Aorta (tissue), 5 donors: Measurements from ENCODE around the gene CD2BP2. TPM values are rescaled to one million over a fixed set of nuclear protein-coding genes. Genes with fewer than 3 reads are reported as not detected.
"Not testable (repeated sequence)": the region's sequence is repeated elsewhere in the genome, so short reads cannot be mapped to it uniquely, and the experiment has no call there.

Source experiments
- ATAC-seq: fragments of 200-7000 bp; cut with Tn5 transposase; one replicate; pipeline ENCODE4 v1.9.1; 2022; ENCODE audit warnings: moderate library complexity; ENCODE audit not compliant: low FRiP score
- DNase-seq, 2 donors: peaks; one replicate each; pipeline ENCODE4 v3.0.0-alpha.2; 2020
- H3K27ac ChIP-seq, 2 donors: one replicate each; pipeline ENCODE4 v1.5.1; 2013; ENCODE audit warnings: low read length in 2 of 2, mild to moderate bottlenecking in 2 of 2, moderate library complexity in 2 of 2, control low read depth in 1 of 2, inconsistent platforms in 1 of 2, low read depth in 1 of 2
- H3K27me3 ChIP-seq, 2 donors: one replicate each; pipeline ENCODE4 v1.6.1; 2013; ENCODE audit warnings: control low read depth in 1 of 2, low read length in 1 of 2, mild to moderate bottlenecking in 1 of 2, moderate library complexity in 1 of 2; ENCODE audit not compliant: insufficient read depth in 2 of 2, control insufficient read depth in 1 of 2
- H3K36me3 ChIP-seq, 2 donors: one replicate each; pipeline ENCODE4 v1.6.1; 2013; ENCODE audit warnings: control low read depth in 1 of 2, low read length in 1 of 2, mild to moderate bottlenecking in 1 of 2; ENCODE audit not compliant: insufficient read depth in 2 of 2, control insufficient read depth in 1 of 2
- H3K4me1 ChIP-seq, 2 donors: one replicate each; pipeline ENCODE4 v1.6.1; 2013; ENCODE audit warnings: low read length in 2 of 2, control low read depth in 1 of 2, mild to moderate bottlenecking in 1 of 2, moderate library complexity in 1 of 2; ENCODE audit not compliant: insufficient read depth in 2 of 2, control insufficient read depth in 1 of 2
- H3K4me3 ChIP-seq, 2 donors: one replicate each; pipeline ENCODE4 v1.5.1; 2013; ENCODE audit warnings: low read length in 2 of 2, control low read depth in 1 of 2, mild to moderate bottlenecking in 1 of 2
- H3K9me3 ChIP-seq: one replicate; pipeline ENCODE4 v1.6.1; 2013; ENCODE audit warnings: mild to moderate bottlenecking, low read length; ENCODE audit not compliant: control insufficient read depth
- WGBS, 2 donors: extraction: QIAGEN DNeasy Blood & Tissue Kit; methylation state at CpG; one replicate each; pipeline ENCODE4 v1.1.7; 2013; 5-methylcytosine and 5-hydroxymethylcytosine counted together
- intact Hi-C, 2 donors: fragments of 100-400 bp; cut with DNase I; formaldehyde crosslinking; loops; one replicate each; pipeline versions ENCODE4 v1.14.2 to v1.15.0; 2022
- long read RNA-seq, 2 donors: library from polyadenylated mRNA; unstranded; transcript quantifications; one replicate each; pipeline ENCODE4 v2.0.0, GENCODE V29; 2020 to 2021
- polyA plus RNA-seq, 2 donors: library from polyadenylated mRNA; stranded (reverse); fragments of 200-250 nt; gene quantifications; one replicate each; pipeline ENCODE4 v1.2.3, GENCODE V29; 2013
- total RNA-seq, 2 donors: library from RNA; stranded (reverse); fragmentation: NEBNext Ultra II Directional; extraction: Animal tissue kit (Norgen Biotek cat#: 25700); gene quantifications; one replicate each; pipeline ENCODE4 v1.2.1, GENCODE V29; 2021
- donor health status: healthy with polysubstance abuse.
- donor health status: Bipolar disorder and iron deficiency.
- donor health status: DM: no; HTN: no; CAD: no.
- donor health status: DM: no; HTN: no; CAD: no.
- donor health status: DM: yes; HTN: yes; CAD: no.

The CD2BP2 gene
- total RNA-seq (10 to 100 TPM; 42.6 to 51.3 TPM), polyA plus RNA-seq (10 to 100 TPM; 23.4 to 51.1 TPM)
- long read RNA-seq, donor 1, transcript CD2BP2-201 (7 exons, 3,421 nt), result major isoform, 168 of 206 reads
- long read RNA-seq, donor 1, transcript CD2BP2-203 (6 exons, 1,417 nt), result minor isoform, 6 of 206 reads
- long read RNA-seq, donor 1, partial matches to known transcripts, result 21 of 206 reads
- long read RNA-seq, donor 1, other reads (novel, unspliced or antisense), result 11 of 206 reads
- long read RNA-seq, donor 2, transcript CD2BP2-201 (7 exons, 3,421 nt), result major isoform, 23 of 50 reads
- long read RNA-seq, donor 2, partial matches to known transcripts, result 21 of 50 reads
- long read RNA-seq, donor 2, other reads (novel, unspliced or antisense), result 6 of 50 reads

GRCh38 chr16:30355144-30355953 lies at the start of gene CD2BP2:
CD2BP2 (minus strand) TSS chr16:30355308; CDS start chr16:30354681, 627 bp downstream.
- H3K4me1 ChIP-seq, result no peaks in the 10 kb centered on the region
- H3K36me3 ChIP-seq, result peaks cover 0 to 6% of the 10 kb centered on the region in 2 donors
- peak within 1 kb of the TSS; percentile 25 to 97 for H3K27ac ChIP-seq
- no peaks in the 10 kb centered on the region for H3K27me3 ChIP-seq
- H3K9me3 ChIP-seq, result no peaks in the 10 kb centered on the region
- intact Hi-C loops, result loop anchor here in 1 of 2 donors (2.0 kb wide), 1 partner anchor 21 kb away; no protein-coding TSS in a partner anchor
- peak within 1 kb of the TSS; percentile 81 to 82 for H3K4me3 ChIP-seq
- 0 to 1% methylated on average over 45 of the region's 45 CpGs for WGBS, 2 donors
- peak; percentile 98 for DNase-seq
- ATAC-seq, result peak; percentile 95

GRCh38 chr16:30401768-30402425 lies 46.8 kb upstream of the CD2BP2 start:
- intact Hi-C loops, result loop anchor here in 1 of 2 donors (10.0 kb wide), 2 partner anchors 307 to 337 kb away; partner anchors contain the start of genes ALDOA, TBX6 and YPEL3
- no peak overlapping the region for H3K27ac ChIP-seq
- no peaks in the 10 kb centered on the region for H3K27me3 ChIP-seq
- H3K4me1 ChIP-seq, result peaks cover 0 to 2% of the 10 kb centered on the region in 2 donors
- H3K36me3 ChIP-seq, result no peaks in the 10 kb centered on the region
- no peaks in the 10 kb centered on the region for H3K9me3 ChIP-seq
- ATAC-seq (no peak), DNase-seq (no peak)
- 77 to 78% methylated on average over 8 of the region's 8 CpGs for WGBS, 2 donors
- H3K4me3 ChIP-seq, result no peak overlapping the region

DNA sequence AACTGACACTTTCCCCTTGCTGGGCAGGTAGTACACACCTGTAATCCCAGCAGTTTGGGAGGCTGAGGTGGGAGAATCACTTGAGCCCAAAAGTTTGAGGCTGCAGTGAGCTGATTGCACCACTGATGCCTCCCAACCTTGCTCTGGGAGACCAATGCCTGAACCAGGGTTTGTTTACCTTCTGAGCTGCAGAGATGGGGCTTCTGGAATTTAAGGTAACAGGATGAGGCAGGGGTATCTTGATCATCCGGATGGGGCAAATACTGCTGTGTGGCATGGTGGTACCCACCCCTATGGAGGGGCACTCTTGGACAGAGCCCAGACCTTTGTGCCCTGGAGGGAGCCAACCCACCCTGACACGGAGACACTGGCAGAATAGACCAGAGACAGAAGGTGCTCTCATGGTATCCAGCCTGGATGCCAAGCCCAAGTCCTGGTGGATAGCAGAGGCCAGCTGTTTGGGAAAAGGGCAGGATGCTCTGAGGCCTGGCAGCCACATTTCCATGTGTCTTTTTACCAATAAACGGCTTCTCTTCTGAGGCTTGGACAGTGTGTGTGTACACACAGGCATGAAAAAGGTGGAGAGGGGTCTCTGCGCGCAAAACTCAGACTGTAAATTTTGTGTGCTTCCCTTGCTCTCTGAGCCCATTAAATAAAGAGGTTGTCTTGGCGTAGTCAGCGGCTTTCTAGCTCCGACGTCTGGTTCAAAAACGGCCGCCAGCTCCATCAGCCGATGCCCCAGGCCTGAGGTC lies 44.5 kb upstream of the CD2BP2 start:
- Histone ChIP-seq H3K4me1 (peaks cover 0 to 2% of the 10 kb centered on the region in 2 donors), H3K4me3 (peak overlapping the region; percentile 46 to 94), H3K36me3 (no peaks in the 10 kb centered on the region), H3K27me3 (no peaks in the 10 kb centered on the region), H3K9me3 (no peaks in the 10 kb centered on the region), H3K27ac (peak overlapping the region; percentile 19 to 91)
- WGBS, 2 donors, result 6% methylated on average over 12 of the region's 12 CpGs
- intact Hi-C loops, result loop anchor here in 1 of 2 donors (10.0 kb wide), 2 partner anchors 305 to 335 kb away; partner anchors contain the start of genes ALDOA, TBX6 and YPEL3
- no peak for ATAC-seq
- no peak for DNase-seq

DNA sequence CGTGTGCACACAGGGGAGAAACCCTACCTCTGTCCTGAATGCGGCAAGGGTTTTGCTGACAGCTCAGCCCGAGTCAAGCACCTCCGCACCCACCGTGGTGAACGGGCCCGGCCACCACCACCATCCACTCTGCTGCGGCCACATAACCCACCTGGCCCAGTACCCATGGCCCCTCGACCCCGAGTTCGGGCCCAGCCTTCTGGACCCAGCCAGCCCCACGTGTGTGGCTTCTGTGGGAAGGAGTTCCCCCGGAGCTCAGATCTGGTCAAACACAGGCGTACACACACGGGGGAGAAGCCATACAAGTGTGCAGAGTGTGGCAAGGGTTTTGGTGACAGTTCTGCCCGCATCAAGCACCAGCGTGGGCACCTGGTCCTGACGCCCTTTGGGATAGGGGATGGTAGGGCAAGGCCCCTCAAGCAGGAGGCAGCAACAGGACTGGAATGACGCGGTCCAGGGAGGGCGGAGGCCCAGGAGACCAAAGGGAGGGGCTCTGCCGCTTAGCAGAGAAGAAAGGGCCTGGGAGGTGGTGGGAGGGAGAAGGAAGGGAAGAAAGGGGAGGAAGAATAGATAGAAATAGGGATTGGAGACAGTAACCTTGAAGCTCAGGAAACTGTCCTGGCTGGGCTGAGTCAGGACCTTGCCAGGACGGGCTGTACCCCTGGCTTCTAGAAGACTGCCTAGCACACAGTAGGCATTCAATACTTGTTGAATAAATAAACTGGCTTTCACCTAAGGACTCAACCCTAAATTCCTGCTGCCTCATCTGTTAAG lies 43.7 kb upstream of the CD2BP2 start:
- Histone ChIP-seq H3K36me3 (no peaks in the 10 kb centered on the region), H3K27ac (no peak overlapping the region), H3K4me1 (peaks cover 0 to 2% of the 10 kb centered on the region in 2 donors), H3K9me3 (no peaks in the 10 kb centered on the region), H3K4me3 (no peak overlapping the region), H3K27me3 (no peaks in the 10 kb centered on the region)
- no peak for DNase-seq
- 76 to 78% methylated on average over 23 of the region's 23 CpGs for whole genome bisulfite sequencing, 2 donors
- intact Hi-C loops, result no loop called here
- no peak for ATAC-seq

- no peak for DNase-seq
- WGBS, 2 donors, result 88 to 91% methylated on average over 42 of the region's 42 CpGs
- intact Hi-C loops, result no loop called here
- H3K27ac ChIP-seq, result no peak overlapping the region
- no peak overlapping the region for H3K4me3 ChIP-seq
- H3K36me3 ChIP-seq, result no peaks in the 10 kb centered on the region
- no peak for ATAC-seq
- H3K27me3 ChIP-seq, result no peaks in the 10 kb centered on the region
- H3K9me3 ChIP-seq, result no peaks in the 10 kb centered on the region
- peaks cover 0 to 2% of the 10 kb centered on the region in 2 donors for H3K4me1 ChIP-seq
These were observed 42.9 kb upstream of the CD2BP2 start for GRCh38 chr16:30397776-30398660.

DNA sequence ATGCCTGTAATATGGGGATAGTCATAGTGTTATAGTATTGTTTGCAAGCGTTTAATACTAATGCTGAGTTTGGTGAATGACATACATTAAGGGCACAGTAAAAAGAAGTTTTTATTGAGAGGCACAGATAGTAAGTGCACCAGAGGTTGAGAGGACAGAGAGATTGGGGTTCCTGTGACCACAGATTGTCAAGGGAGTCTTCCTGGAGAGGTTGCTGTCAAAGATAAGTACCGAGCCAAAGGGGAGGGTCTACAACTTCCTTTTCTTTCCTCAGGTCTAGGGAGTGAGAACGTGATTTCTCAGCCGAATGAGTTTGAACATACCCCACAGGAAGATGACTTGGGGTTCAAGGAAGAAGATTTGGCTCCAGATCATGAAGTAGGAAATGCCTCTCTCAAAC lies 41.9 kb upstream of the CD2BP2 start:
- no peaks in the 10 kb centered on the region for H3K36me3 ChIP-seq
- no peak overlapping the region for H3K4me3 ChIP-seq
- no peak overlapping the region for H3K27ac ChIP-seq
- DNase-seq, result no peak
- ATAC-seq, result no peak
- 76 to 77% methylated on average over 4 of the region's 4 CpGs for WGBS, 2 donors
- H3K9me3 ChIP-seq, result no peaks in the 10 kb centered on the region
- intact Hi-C loops, result no loop called here
- peaks cover 0 to 2% of the 10 kb centered on the region in 2 donors for H3K4me1 ChIP-seq
- H3K27me3 ChIP-seq, result no peaks in the 10 kb centered on the region

DNA sequence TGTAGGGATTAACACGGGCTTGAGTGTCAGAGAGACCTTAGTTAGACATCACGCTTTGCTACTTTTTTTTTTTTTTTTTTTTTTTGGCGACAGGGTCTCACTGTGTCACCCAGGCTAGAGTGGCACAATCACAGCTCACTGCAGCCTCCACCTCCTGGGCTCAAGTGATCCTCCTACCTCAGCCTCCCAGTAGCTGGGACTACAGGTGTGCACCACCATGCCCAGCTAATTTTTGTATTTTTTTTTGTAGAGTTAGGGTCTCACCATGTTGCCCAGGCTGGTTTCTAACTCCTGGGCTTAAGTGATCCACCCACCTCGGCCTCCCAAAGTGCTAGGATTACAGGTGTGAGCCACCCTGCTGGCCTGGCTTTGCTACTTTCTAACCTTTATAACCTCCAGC lies 41.5 kb upstream of the CD2BP2 start:
- intact Hi-C loops, H3K9me3 ChIP-seq, H3K4me1 ChIP-seq, H3K4me3 ChIP-seq, H3K27ac ChIP-seq, DNase-seq, H3K27me3 ChIP-seq, H3K36me3 ChIP-seq, ATAC-seq: not testable (repeated sequence)
- 63 to 71% methylated on average over 3 to 4 of the region's 4 CpGs for WGBS, 2 donors
